NK-92 treated with Interleukin-12 subunit alpha and Interleukin-12 subunit beta, amount 100 ng/mL, for 24 hours (cell line): Measurements from ENCODE around the gene PPP1R15A.
"Not testable (repeated sequence)": the region's sequence is repeated elsewhere in the genome, so short reads cannot be mapped to it uniquely, and the experiment has no call there.

Source experiments
- DNase-seq: peaks from one replicate; lab custom pipeline; 2025; lab: John Stamatoyannopoulos, UW

The PPP1R15A gene

DNA sequence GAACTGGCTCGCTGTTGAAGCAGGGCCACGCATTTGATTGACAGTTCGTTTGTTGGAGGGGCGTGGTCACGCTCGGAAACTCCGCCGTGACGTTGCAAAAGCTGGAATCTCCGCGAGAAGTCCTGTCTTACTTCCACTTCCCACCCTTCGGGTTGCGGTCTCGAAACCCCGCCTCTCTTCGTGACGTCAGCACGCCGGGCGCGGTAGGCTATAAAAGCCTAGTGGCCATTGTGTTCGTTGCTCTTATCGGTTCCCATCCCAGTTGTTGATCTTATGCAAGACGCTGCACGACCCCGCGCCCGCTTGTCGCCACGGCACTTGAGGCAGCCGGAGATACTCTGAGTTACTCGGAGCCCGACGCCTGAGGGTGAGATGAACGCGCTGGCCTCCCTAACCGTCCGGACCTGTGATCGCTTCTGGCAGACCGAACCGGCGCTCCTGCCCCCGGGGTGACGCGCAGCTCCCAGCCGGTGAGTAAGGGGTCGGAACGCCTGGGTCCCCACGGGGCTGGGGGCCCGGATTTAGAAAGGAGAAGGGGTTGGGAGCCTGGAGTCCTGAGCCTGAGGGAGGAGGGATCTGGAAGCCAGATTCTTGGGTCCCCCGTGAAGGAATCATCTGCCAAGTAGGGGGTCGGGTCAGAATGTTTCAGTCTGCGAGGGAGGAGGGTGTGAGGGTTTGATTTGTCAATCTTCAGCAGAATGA is at the start of gene PPP1R15A:
Gene PPP1R15A (plus strand): TSS at position 240 of the 702 bp plus-strand sequence. CDS start 813 bp downstream, outside the sequence.
- peak; percentile 93 for DNase-seq

DNA sequence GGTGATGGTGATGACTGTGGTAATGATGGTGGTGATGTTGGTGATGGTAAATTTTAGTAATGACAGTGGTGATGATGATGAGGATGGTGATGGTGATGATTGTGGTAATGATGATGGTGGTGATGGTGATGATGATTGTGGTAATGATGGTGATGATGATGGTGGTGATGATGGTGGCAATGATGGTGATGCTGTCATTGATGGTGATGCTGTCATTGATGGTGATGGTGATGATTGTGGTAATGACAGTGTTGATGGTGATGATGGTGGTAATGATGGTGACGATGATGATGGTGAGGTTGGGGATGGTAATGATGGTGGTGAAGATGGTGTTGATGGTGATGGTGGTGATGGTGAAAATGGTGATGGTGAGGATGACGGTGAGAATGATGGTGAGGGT is 49.7 kb upstream of the PPP1R15A start:
- DNase-seq, result no peak

GRCh38 chr19:48826606-48827020 is 45.6 kb upstream of the PPP1R15A start:
- no peak for DNase-seq

- DNase-seq, result no peak
These were observed 42.1 kb upstream of the PPP1R15A start for GRCh38 chr19:48830088-48830487.

DNA sequence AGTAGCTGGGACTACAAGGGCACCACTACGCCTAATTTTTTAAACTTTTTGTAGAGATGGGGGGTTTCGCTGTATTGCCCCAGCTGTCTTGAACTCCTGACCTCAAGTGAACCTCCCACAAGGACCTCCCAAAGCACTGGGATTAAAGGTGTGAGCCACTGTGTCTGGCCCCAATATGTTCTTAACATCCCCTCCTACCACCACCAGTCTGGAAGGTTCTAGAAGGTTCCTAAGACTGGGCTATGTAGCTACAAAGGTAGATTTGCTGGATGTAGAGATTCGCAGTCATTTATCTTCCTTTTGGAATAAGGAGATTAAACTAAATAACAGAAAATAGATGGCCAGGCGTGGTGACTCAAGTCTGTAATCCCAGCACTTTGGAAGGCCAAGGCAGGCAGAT is 41.3 kb upstream of the PPP1R15A start:
- DNase-seq, result no peak

GRCh38 chr19:48833049-48833448 is 39.2 kb upstream of the PPP1R15A start:
- DNase-seq, result no peak

GRCh38 chr19:48833977-48834376 is 38.2 kb upstream of the PPP1R15A start:
- no peak for DNase-seq

GRCh38 chr19:48835734-48836088 is 36.5 kb upstream of the PPP1R15A start:
- DNase-seq, result peak; percentile 82

DNA sequence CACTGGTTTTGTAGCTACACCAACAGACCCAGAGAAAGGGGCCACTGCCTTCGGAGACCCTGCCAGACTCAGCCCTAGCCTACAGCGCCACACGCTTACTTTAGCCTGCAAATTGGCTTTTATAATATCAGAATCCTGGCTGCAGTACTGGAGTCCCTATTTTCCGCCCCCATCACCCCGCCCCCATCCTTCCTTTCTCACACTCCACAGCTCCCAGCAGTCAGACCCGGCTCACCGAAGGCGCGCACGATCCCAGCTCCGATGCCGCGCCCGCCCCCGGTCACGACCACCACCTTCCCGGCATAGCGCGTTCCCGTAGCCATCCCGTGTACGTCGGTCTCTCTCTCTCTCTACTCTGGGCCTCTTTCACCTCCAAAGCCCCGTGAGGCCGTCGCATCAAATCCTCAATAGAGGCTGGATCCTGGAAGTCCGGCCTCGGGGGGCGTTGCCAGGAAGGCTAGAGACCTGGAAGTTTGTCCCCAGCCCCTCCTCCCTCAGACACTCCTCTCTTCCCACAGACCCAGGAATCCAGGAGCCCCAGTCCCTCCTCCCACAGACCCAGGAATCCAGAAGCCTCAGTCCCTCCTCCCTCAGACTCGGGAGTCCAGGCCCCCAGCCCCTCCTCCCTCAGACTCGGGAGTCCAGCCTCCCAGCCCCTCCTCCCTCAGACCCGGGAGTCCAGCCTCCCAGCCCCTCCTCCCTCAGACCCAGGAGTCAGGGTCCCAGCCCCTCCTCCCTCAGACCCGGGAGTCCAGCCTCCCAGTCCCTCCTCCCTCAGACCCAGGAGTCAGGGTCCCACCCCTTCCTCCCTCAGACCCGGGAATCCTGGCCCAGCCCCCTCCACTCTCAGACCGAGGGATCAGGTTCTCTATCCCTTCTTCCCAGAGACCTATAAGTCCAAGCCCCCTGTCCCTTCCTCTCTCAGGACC is 35.9 kb upstream of the PPP1R15A start, which contains the start of gene HSD17B14:
Gene HSD17B14 (minus strand): TSS at position 403 of the 929 bp plus-strand sequence. CDS start 80 bp downstream, at position 323.
- DNase-seq, result no peak

GRCh38 chr19:48837051-48837524 is 35.1 kb upstream of the PPP1R15A start:
- DNase-seq, result peak; percentile 81

DNA sequence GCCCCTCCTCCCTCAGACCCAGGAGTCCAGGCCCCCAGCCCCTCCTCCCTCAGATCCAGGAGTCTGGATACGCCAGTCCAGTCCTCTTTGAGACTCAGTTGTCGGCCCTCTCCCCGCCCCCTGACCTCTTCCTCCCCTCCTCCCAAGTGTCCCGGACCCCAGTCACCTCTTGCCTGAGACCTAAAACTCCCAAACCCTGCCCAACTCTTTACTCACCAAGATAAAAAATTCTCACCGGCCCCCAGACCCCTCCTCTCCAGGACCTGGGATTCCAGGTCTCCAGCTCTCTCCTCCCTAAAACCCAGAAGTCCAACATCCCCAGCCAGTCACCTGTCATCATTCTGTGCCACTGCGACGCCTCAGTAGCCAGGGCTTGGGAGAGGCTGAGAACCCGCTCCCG is 34.5 kb upstream of the PPP1R15A start:
- no peak for DNase-seq

- DNase-seq, result no peak
These were observed 31.2 kb upstream of the PPP1R15A start for GRCh38 chr19:48841047-48841446.

DNA sequence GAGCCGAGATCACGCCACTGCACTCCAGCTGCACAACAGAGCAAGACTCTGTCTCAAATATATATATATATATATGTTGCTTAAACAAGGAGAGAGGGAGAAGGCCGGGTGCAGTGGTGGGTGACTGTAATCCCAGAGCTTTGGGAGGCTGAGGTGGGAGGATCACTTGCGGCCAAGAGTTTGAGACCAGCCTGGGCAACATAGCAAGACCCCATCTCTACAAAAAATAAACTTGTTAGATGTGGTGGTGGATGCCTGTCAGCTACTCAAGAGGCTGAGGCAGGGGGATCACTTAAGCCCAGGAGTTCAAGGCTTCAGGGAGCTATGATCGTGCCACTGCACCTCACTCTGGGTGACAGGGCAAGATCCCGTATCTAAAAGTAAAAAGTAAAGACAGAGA is 30.6 kb upstream of the PPP1R15A start:
- no peak for DNase-seq

GRCh38 chr19:48842789-48843162 is 29.4 kb upstream of the PPP1R15A start:
- no peak for DNase-seq

GRCh38 chr19:48844472-48844871 is 27.7 kb upstream of the PPP1R15A start:
- DNase-seq, result no peak

DNA sequence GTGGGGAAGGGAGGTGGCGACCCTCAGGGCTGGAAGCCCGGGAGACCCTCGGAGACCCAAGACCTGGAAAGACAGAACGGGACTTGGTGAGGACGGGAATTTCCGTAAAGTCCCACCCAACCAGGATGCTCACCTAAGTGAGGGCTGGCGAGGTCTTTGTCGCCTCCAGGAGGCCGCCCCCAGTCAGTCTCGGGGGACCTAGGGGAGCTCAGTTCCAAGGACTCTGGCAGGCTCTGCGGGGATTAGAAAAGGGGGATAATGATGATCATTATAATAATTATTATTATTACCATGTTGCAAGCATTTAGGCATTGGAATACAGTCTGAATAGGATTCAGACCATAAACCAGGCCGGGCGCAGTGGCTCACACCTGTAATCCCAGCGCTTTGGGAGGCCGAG is 26.8 kb upstream of the PPP1R15A start:
- no peak for DNase-seq

- not testable (repeated sequence) for DNase-seq
These were observed 25.6 kb upstream of the PPP1R15A start for GRCh38 chr19:48846659-48847058.

GRCh38 chr19:48852292-48852691 is 19.9 kb upstream of the PPP1R15A start:
- no peak for DNase-seq

DNA sequence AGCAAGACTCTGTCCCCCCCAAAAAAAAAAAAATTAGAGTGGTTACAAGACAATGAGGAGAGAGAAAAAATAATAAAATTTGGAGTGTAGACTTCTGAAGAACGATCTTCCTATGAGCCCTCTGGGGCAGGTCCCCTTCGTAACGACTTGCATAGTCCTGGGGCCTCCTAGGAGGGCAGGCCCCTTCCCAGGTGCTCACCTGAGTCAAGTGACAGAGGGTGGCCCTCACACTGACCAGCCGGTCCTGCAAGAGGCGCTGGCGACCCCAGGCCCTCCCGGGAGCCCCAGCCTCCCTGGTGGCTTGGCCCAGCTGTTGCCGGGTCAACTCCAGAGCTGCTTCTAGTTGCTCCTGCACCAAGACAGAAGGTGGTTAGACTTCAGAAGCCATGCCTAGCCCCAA is 18.7 kb upstream of the PPP1R15A start:
- no peak for DNase-seq

- no peak for DNase-seq
These were observed 18.1 kb upstream of the PPP1R15A start for GRCh38 chr19:48854103-48854502.

DNA sequence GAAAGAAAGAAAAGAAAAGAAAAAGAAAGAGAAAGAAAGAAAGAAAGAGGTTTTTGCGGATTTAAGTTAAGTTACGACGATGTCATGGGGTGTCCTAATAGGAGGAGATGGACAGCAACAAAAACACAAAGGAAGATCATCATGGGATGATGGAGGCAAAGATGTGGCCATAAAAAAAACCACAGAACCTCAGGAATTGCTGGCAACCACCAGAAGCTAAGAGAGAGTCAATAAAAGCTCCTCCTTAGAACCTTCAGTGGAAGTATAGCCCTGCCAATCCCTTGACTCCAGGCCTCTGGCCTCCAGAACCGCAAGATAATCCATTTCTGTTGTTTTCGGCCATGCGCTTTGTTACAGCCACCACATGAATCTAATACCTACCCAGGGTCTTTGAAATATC is 15.3 kb upstream of the PPP1R15A start:
- DNase-seq, result no peak

GRCh38 chr19:48858984-48859710 is 13.1 kb upstream of the PPP1R15A start:
- DNase-seq, result no peak
